GM19438 (cell line): ENCODE measurements around the gene SSTR4.
"Not testable (repeated sequence)": the region's sequence is repeated elsewhere in the genome, so short reads cannot be mapped to it uniquely, and the experiment has no call there.

Source experiments
- ATAC-seq: cut with Tn5 transposase; IDR thresholded peaks from one replicate; pipeline ENCODE4 v1.9.1; 2021; ENCODE audit warnings: low read depth; ENCODE audit not compliant: unreplicated experiment

SSTR4 gene

DNA sequence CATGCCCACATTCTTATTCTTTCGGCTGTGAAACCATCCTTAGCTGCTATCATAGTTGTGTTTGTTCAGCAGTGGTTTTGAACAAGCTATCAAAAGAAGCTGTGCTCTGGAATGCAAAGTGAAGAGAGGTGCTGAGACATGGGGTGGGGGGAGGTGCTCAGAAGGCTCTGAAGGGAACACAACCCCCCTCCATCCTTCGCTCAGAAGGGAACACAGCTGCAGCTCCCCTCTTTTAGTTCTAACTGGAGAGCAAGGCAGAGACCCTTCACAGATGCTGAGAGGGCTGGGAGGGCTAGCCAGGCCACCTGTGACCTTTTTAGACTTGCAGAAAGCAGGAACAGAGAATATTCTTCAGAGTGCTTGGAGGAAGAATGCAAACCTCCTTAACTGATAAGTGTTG, 17.6 kb upstream of the SSTR4 start:
- no peak for ATAC-seq

DNA sequence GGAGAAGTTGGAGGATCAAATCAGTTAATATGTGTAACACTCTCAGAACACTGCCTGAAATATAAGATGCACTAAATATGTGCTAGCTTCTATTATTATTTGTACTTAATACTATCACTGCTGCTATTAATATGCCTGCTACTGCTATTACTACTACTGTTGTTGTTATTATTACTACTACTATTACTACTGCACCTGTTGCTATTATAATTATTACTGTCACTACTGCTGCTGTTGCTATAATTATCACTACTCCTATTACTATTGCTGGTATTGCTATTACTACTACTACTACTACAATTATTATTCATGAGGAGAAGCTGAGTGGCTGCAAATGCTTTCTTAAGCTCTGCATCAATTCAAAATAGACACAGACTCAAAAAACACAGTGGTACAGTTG, 16.7 kb upstream of the SSTR4 start:
- ATAC-seq = no peak

DNA sequence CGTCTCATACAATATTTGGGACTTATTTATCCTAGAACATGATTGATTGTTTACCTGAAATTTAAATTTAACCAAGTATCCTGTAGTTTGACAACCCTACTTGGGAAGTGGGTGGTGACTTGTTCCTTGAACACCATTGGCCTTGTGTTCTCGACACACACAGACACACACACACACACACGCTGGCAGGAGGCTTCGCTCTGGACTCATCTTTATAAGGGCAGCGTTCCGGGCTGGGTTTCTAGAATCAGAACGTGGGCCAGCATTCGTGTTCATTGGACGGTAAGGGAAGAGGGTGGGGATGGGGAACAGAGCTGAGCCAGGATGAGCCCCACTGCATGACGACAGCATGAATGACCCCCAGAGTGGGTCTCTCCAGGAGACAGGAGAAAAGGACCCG, 16.2 kb upstream of the SSTR4 start:
- ATAC-seq = no peak

DNA sequence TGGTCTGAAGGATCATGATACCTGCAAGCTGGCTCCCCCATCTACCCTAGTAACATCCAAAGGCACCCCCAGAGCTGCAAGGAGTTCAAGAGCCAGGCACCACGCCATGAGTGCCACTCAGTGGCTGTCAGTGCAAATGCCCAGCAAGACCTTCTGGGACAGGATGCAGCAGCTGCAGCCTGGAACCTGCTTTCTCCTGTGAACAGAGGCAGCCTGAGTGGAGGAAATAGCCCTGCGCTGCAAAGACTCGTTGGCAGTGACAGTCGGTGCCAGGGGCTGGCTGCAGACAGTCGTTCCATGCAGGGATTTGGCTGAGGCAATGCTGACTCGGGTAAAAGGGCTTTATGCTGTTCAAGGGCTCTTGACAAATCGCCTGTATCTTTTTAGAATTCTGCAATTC, 15.7 kb upstream of the SSTR4 start:
- ATAC-seq = no peak

DNA sequence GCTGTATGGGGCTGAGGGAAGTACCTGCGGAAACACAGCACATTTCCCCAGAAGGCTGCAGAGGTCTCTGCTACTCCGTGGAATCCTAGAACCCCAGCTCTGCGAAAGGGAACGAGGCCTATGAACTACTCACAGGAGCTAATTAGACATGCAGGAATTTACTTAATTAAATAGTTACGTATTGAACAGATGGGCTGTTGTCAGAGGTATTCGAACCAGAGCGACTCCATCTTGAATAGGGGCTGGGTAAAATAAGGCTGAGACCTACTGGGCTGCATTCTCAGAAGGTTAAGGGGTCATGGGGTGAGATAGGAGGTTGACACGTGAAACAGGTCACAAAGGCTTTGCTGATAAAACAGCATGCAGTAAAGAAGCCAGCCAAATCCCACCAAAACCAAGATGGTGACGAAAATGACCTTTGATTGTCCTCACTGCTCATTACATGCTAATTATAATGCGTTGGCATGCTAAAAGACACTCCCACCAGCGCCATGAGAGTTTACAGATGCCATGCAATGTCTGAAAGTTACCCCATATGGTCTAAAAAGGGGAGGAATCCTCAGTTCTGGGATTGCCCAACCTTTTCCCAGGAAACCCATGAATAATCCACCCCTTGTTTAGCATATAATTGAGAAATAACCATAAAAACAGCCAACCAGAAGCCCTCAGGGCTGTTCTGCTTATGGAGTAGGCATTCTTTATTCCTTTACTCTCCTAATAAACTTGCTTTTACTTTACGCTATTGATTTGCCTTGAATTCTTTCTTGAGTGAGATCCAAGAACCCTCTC, 14.7 kb upstream of the SSTR4 start:
- no peak for ATAC-seq

DNA sequence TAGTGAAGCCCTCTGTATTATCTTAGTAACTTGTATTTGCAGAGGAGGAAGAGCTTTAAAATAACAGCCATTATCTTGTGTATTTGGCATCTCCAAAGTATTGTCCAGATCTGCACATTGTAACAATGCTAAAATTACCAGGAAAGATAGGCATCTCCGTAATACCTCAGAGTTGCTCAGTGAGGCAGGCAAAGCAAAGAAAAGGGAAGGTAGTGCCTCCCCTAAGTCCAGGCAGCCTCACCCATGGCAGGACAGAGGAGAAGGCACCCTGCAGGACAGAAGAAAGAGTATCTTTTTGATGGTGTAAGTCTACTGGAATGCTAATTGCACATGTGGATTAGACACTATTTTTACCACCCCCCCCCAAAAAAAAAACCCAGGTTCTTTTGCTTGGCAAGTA, 13.6 kb upstream of the SSTR4 start:
- no peak for ATAC-seq

DNA sequence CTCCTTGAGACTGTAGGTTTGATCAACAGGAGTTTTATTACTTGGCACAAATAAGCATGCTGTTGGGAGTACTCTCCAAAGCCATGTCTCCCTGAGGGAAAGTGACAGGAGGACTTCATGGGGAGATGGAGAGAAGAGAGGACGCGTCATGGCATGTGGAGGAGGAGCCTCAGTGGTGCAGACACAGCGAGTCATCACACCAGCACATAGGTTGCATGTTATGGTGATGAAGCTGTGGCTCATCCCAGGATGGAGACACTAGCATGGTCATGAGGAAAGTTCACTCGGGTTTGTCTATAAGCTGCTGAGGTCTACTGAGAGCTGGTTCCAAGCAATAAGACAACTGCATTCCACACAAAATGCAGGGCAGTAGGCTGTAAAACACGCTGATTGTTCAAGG, 13.2 kb upstream of the SSTR4 start:
- no peak for ATAC-seq

DNA sequence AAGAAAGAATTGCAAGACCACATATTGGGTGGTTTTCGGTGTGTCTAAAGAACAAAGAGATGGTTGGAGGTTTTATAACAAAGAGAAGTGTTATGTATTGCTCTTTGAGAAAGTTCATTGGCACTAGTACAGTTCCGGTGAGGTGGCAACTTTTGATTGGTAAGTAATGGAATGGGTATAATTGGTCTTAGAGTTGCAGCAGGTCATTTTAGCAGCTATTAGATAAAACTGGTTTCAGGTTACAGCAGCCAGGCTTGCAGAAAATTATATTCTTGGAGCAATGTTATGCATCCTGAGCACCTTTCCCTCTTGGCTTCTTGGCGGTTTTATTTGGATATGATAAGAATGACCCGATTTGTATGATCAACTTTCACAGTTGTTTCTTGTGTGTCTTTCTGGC, 12.3 kb upstream of the SSTR4 start:
- ATAC-seq = no peak

DNA sequence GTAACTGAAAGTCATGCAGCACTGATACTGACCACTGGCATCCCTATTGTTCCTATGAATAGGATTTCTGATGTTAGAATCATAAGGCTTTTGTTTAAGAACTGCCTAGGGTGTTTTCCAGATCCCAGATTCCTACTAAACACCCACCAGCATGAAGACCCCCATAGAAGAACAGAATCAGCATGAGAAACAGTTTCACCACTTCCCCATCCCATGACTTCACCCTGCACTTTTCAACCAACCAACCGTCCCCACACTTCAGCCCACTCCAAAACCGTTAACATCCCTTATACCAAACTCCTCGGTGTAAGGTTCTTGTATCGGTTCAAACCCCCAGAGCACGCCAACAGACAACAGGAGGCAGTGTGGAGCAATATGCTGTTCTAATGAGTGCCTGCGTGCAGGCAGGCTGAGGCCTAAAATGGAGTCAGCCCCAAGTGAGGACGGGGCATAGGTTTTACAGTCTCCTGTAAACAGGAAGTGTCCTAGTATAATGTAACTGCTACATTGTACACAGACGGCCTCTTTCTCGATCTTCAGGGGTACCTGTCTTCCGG, 11.4 kb upstream of the SSTR4 start:
- no peak for ATAC-seq

DNA sequence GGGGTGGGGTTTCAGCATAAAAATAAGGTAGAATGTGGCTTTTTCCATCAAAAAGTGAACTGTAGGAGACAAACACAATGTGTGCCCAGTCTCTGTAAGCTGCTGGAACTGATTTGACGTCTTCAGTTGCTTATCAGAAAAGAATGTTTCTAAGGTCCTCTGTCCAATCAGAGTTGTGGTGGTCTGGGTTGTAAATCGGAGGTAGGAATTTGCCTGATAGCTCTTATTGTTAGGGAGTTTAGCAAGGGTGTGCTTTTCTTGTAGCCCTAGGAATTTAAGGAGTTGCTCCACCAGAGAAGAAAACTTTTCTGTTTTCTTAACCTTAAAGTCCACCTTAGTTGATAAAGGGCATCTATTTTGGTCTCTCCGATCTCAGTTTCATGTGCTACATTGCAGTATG, 10.4 kb upstream of the SSTR4 start:
- no peak for ATAC-seq

DNA sequence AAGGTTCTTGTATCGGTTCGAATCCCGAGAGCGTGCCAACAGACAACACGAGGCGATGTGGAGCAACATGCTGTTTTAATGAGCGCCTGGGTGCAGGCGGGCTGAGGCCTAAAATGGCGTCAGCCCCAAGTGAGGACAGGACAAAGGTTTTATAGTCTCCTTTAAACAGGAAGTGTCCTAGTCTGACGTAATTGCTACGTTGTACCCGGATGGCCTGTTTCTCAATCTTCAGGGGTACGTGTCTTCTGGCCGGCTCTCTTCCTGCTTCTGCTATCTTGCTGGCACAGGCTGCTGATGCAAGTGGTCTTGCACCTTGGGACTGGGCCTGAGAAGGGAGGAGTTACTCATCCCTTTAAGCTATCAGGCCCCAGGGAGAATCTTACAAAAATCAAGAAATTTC, 9.6 kb upstream of the SSTR4 start:
- ATAC-seq = not testable (repeated sequence)

DNA sequence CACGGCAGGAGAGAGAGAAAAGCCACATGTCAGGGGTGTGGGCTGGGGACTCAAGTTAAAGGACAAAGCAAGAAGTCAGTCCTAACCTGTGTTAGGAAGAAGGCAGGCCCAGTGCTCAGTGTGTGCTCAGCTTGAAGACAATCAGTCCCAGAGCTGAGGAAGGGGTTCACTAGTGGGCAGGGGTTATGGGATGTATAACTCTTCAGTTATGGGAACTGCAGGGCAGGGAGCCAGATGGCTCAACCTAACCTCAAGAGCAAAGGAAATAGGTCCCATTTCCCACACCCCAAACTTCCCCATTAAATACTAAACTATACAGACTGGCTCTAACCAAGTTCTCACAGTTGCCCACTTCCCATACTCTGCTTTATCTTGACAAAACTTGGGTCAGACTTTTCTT, 7.4 kb upstream of the SSTR4 start:
- no peak for ATAC-seq

DNA sequence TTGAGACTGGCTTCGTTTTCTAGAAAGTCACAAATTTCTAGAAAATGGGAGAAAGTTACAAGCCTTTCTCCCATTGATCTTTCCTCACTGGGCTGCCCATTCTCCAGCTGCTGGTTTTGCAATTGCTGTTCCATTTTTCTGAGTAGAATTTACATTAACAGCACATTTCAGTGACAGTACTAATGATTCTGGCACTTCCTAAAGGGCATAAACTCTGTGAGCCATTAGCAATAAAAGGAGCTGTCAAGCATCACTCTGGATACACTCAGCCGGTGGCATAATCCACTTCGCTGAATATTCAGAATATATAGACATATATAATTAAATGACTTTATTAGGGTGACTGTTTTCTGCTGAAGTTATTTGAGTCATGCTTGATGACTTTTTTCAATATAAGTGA, 6.7 kb upstream of the SSTR4 start:
- ATAC-seq = no peak

DNA sequence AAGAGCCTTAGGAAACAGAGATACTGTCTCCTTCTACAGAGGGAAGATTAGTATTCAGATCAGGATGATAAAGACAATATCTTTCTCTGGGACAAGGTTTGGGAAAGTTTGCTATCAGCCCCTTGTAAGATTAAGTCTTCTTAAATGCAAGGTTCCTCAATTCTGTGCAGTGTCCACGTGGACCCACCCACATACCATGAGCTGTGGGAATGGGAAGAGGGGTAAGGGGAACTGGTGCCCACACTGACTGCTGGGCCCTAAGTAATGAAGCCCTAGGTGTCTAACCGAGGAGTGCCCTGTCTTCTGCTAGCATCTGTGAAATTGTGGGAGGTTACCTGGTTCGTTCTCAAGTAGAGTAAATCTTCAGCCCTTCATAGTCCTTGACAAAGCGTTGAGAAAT, 5.8 kb upstream of the SSTR4 start:
- ATAC-seq = no peak

DNA sequence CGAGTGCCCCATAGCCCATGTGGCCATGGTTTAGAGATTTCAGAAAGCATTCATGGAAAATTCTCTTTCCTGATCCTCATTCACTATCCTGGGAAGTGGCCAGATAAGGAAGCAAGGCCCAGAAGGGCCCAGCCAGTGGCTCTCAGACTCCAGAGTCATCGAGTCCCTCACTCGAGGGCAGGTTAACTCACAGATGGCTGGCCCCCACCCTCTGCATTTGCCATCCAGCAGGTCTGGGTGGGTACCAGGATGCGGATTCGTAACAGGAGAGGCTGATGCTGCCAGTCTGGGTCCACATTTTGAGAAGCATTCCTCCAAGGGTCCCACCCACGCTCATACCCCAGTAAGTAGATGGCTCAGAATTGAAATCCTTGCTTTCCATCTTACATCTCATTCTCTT, 3.8 kb upstream of the SSTR4 start:
- ATAC-seq = no peak

DNA sequence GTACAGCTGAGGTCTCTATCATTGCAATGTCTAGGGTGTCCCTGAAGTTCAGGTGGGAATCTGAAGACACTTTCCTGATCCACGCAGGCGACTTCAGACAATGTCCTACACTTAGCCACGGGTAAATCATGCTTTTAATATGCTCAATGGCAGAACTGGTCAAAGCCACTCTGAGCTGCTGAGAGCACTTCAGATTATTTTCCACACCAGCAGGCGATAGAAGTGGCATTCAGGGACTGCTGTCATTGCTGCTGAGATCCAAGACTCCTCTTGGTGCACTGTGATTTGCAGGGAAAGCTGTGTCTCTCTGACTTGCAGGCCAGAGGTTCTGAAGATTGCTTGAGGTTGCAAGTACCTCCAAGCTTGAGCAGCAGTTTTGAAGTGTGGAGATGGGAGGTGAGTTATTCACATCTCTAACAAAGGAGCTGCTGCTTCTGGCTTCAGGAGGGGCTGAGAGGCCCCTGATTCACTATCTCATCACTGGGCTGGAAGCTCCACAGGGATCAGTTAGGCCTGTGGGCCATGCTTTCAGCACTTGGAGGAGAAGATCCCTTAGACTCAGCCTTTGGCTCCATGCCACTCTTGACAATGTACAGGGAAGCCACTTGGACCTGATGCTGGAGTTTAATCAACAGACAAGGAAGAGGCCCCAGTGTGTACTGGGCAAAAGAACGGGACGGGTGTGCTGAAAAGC, 2.9 kb upstream of the SSTR4 start:
- ATAC-seq = no peak

DNA sequence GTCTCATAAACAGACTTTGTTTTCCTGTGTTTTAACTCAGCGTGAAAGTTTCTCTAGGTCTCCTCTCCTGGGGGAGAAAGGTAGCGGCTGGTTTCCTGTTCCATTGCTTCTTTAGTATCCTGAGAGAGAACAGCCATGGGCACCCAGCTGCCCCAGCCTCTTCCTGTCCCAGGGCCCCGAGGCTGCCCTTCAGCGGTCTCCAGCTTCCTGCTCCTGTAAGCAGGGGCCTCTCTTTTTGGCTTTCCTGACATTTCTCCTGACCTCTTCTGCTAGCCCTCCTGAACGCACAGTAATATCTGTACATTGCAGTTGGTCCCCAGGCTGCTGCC, 2.4 kb upstream of the SSTR4 start:
- ATAC-seq = no peak

DNA sequence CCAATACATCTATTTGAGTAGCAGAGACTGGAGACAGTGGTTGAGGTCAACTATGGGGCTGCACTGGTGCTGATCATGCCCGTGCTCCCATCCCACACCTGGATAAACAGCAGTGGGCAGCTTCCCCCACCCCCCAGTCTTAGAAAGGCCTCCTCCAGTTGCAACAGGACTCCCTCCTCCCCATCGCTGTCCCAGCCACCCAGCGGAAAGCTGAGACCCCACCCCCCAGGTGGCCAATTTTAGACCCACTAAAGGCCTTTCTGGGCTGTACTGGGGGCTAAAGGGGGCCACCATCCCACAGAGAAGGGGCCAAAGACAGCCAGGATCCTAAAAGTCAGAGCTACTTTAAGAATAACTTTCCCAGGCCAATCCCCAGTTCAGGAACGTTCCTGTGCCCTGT, 1.2 kb upstream of the SSTR4 start:
- no peak for ATAC-seq

DNA sequence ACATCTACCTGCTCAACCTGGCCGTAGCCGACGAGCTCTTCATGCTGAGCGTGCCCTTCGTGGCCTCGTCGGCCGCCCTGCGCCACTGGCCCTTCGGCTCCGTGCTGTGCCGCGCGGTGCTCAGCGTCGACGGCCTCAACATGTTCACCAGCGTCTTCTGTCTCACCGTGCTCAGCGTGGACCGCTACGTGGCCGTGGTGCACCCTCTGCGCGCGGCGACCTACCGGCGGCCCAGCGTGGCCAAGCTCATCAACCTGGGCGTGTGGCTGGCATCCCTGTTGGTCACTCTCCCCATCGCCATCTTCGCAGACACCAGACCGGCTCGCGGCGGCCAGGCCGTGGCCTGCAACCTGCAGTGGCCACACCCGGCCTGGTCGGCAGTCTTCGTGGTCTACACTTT, 619 bp downstream of the SSTR4 start:
- no peak for ATAC-seq

DNA sequence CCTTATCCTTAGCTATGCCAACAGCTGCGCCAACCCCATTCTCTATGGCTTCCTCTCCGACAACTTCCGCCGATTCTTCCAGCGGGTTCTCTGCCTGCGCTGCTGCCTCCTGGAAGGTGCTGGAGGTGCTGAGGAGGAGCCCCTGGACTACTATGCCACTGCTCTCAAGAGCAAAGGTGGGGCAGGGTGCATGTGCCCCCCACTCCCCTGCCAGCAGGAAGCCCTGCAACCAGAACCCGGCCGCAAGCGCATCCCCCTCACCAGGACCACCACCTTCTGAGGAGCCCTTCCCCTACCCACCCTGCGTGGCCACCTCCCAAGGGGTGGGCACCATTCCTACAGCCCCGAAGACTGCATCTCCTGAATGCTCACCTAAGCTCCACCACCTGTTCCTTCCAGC, 1.3 kb downstream of the SSTR4 start:
- ATAC-seq = no peak

DNA sequence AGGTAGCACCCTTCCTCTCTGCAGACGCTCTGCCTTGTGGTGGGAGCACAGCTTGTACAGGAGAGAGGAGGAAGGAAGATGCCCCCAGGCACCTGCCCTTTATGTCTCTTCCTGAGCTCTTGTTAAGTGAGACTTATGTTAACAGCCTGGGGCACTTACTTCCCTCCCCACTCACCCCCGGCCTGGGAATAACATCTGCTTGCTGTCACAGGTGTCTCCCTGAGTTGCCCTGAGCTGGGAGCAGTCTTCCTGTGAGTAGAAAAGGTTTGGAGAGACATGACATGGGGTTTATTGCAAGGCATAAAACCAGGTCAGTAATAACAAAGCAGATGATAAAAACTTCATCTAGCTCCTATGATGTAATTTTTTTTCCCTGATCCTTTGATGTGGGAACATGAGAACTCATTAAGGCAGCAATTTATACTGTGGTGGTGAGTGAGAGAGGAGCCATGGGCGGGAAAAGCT, 1.9 kb downstream of the SSTR4 start:
- no peak for ATAC-seq
